K562 (cell line): ENCODE results near the gene FOLR2. TPM values are rescaled to one million over a fixed set of nuclear protein-coding genes. Genes with fewer than 3 reads are reported as not detected.

ENCODE experiments used
- ATAC-seq: fragments of 200-7000 bp; cut with Tn5 transposase; 3 replicates; pipeline ENCODE4 v1.9.1; 2020; ENCODE audit warnings: moderate library complexity
- BruUV-seq: library from RNA; stranded (reverse); fragments of 400-500 nt; replicated peaks from 2 replicates; lab custom pipeline; 2021; lab: Mats Ljungman, UMichigan
- CTCF ChIA-PET: fragments of 300-600 bp; formaldehyde crosslinking; extraction: SDS; loops from one replicate; lab custom pipeline; 2021; ENCODE audit warnings: low intra/inter-chr PET ratio; lab: Yijun Ruan, JAX
- POLR2A ChIA-PET: fragments of 300-600, 350-650 bp; sonication (Branson Sonifier 250); formaldehyde crosslinking; extraction: SDS; loops from one replicate; lab custom pipeline; 2021; ENCODE audit warnings: antibody characterized with exemption, inconsistent platforms; lab: Yijun Ruan, JAX
- DNase-seq, 4 experiments: peaks; one replicate each; pipeline versions ENCODE4 v3.0.0 to v3.0.0-alpha.2; 2011 to 2018; ENCODE audit warnings: low spot score in 3 of 4, mixed read lengths in 3 of 4; ENCODE audit errors: extremely low read depth in 1 of 4
- FAIRE-seq: peaks from 2 replicates; lab custom pipeline; 2011; peaks lifted over from hg19 to GRCh38; lab: Jason Lieb, UNC
- H2AFZ ChIP-seq: 2 replicates; pipeline ENCODE4 v1.6.0; 2011; ENCODE audit warnings: low read depth, low read length, control low read depth, inconsistent platforms
- H3K27ac ChIP-seq: fragments of 200-600 bp; 3 replicates; pipeline ENCODE4 v1.8.0; 2011; ENCODE audit warnings: low read depth, mild to moderate bottlenecking, control low read depth, inconsistent platforms, low read length, moderate library complexity, mixed read lengths; ENCODE audit errors: extremely low read depth
- H3K27me3 ChIP-seq, 2 experiments: fragments of 300-600 bp in 1 of 2; 2 replicates in 1 of 2; 3 replicates in 1 of 2; pipeline versions ENCODE4 v1.6.0 to v1.8.0; 2011; ENCODE audit warnings: inconsistent platforms in 2 of 2, low read length in 2 of 2, mild to moderate bottlenecking in 1 of 2, mixed read lengths in 1 of 2, moderate library complexity in 1 of 2; ENCODE audit not compliant: control insufficient read depth in 2 of 2, insufficient read depth in 2 of 2
- H3K36me3 ChIP-seq: fragments of 300-600 bp; 3 replicates; pipeline ENCODE4 v1.8.0; 2011; ENCODE audit warnings: mild to moderate bottlenecking, low read length, inconsistent platforms; ENCODE audit not compliant: control insufficient read depth, insufficient read depth
- H3K4me1 ChIP-seq, 2 experiments: fragments of 200-600 bp in 1 of 2; replicated peaks in 1 of 2; 2 replicates in 1 of 2; 3 replicates in 1 of 2; pipeline versions ENCODE4 v1.5.1 to v1.8.0; 2011; ENCODE audit warnings: inconsistent platforms in 2 of 2, low read length in 2 of 2, mild to moderate bottlenecking in 1 of 2, mixed read lengths in 1 of 2, moderate library complexity in 1 of 2; ENCODE audit not compliant: control insufficient read depth in 2 of 2, insufficient read depth in 2 of 2
- H3K4me2 ChIP-seq: 2 replicates; pipeline ENCODE4 v1.6.1; 2011; ENCODE audit warnings: low read length, control low read depth, inconsistent platforms, mixed read lengths; ENCODE audit not compliant: insufficient read depth
- H3K4me3 ChIP-seq: fragments of 200-600 bp; sonication (generic), shearing (Covaris generic); 2 replicates; pipeline ENCODE4 v1.5.1; 2016; ENCODE audit warnings: control low read depth, inconsistent platforms
- H3K79me2 ChIP-seq: fragments of 200-600 bp; 3 replicates; pipeline ENCODE4 v1.8.0; 2011; ENCODE audit warnings: low read length, inconsistent platforms; ENCODE audit not compliant: control insufficient read depth, insufficient read depth
- H3K9ac ChIP-seq, 2 experiments: 2 replicates each; pipeline versions ENCODE4 v1.6.0 to v1.6.1; 2011; ENCODE audit warnings: low read depth in 2 of 2, low read length in 2 of 2, control low read depth in 1 of 2, inconsistent platforms in 1 of 2, mild to moderate bottlenecking in 1 of 2, mixed read lengths in 1 of 2; ENCODE audit not compliant: insufficient read depth in 1 of 2
- H3K9me1 ChIP-seq: one replicate; pipeline ENCODE4 v1.6.0; 2011; ENCODE audit warnings: inconsistent platforms, mild to moderate bottlenecking, low read length, moderate library complexity; ENCODE audit not compliant: control insufficient read depth, insufficient read depth
- H3K9me3 ChIP-seq: replicated peaks from 2 replicates; pipeline ENCODE4 v1.5.1; 2011; ENCODE audit warnings: low read depth, low read length, inconsistent platforms; ENCODE audit not compliant: control insufficient read depth, insufficient read depth
- H4K20me1 ChIP-seq: replicated peaks from 2 replicates; pipeline ENCODE4 v1.6.1; 2011; ENCODE audit warnings: low read length, inconsistent platforms, mixed read lengths; ENCODE audit not compliant: control insufficient read depth, insufficient read depth
- AFF1 ChIP-seq, 2 experiments: fragments of 450-650 bp; IDR thresholded peaks; 2 replicates each; pipeline ENCODE4 v1.6.1; 2018; ENCODE audit warnings: mild to moderate bottlenecking in 2 of 2, low read depth in 1 of 2; ENCODE audit not compliant: partially characterized antibody in 2 of 2
- ATF2 ChIP-seq: sonication (generic); formaldehyde crosslinking; IDR thresholded peaks from 2 replicates; pipeline ENCODE4 v1.8.1; 2022; ENCODE audit warnings: missing genetic modification reagents
- BRCA1 ChIP-seq, 2 experiments: fragments of 450-650 bp in 1 of 2; sonication (generic) in 1 of 2; formaldehyde crosslinking in 1 of 2; IDR thresholded peaks; 2 replicates each; pipeline versions ENCODE4 v1.5.0 to v1.6.1; 2017 to 2020; ENCODE audit warnings: mild to moderate bottlenecking in 1 of 2, missing genetic modification reagents in 1 of 2
- CEBPG ChIP-seq, 3 experiments: fragments of 200-800 bp in 1 of 3; sonication (Bioruptor generic) in 1 of 3; sonication (generic) in 1 of 3; formaldehyde crosslinking in 1 of 3; IDR thresholded peaks in 2 of 3; conservative IDR thresholded peaks in 1 of 3; 2 replicates each; pipeline versions ENCODE4 v1.6.1 to v1.8.0; 2016 to 2022; ENCODE audit warnings: missing compliant biosample characterization in 2 of 3, missing genetic modification characterization in 2 of 3, mild to moderate bottlenecking in 1 of 3, missing genetic modification reagents in 1 of 3
- FIP1L1 ChIP-seq: fragments of 200-400 bp; formaldehyde crosslinking; IDR thresholded peaks from 2 replicates; pipeline ENCODE4 v1.6.1; 2018; ENCODE audit warnings: mild to moderate bottlenecking, low read depth, low read length; ENCODE audit not compliant: poor library complexity, severe bottlenecking
- FUS ChIP-seq: fragments of 200-400 bp; formaldehyde crosslinking; optimal IDR thresholded peaks from 2 replicates; pipeline ENCODE3; 2017; ENCODE audit warnings: low read depth, low read length
- HIVEP1 ChIP-seq: fragments of 250-450 bp; sonication (Bioruptor Pico); IDR thresholded peaks from 2 replicates; pipeline ENCODE4 v1.4.0; 2020; ENCODE audit warnings: mild to moderate bottlenecking
- RERE ChIP-seq: sonication (generic); formaldehyde crosslinking; IDR thresholded peaks from 2 replicates; pipeline ENCODE4 v1.8.0; 2023; ENCODE audit warnings: missing genetic modification reagents, mild to moderate bottlenecking, borderline replicate concordance
- ZNF217 ChIP-seq: sonication (generic); formaldehyde crosslinking; IDR thresholded peaks from 2 replicates; pipeline ENCODE4 v1.8.0; 2022; ENCODE audit warnings: mild to moderate bottlenecking, missing genetic modification reagents
- WGBS: fragments of 100-300 bp; shearing (Covaris generic); methylation state at CpG from one replicate; pipeline ENCODE4 v1.1.6; 2016; ENCODE audit warnings: low coverage, mixed read lengths; ENCODE audit not compliant: insufficient coverage; ENCODE audit errors: missing lambda C conversion rate; 5-methylcytosine and 5-hydroxymethylcytosine counted together
- in situ Hi-C: fragments of 300-500 bp; cut with MboI; formaldehyde crosslinking; loops from 4 replicates; pipeline ENCODE4 v1.15.0; 2018; ENCODE audit warnings: inconsistent platforms, mixed read lengths
- intact Hi-C: fragments of 100-400 bp; cut with micrococcal nuclease; formaldehyde crosslinking; loops from 2 replicates; pipeline ENCODE4 v1.14.2; 2022
- polyA plus RNA-seq, 8 experiments: library from polyadenylated mRNA; depleted of rRNA in 4 of 8; stranded (reverse) in 5 of 8; unstranded in 3 of 8; fragments of >200 nt; fragmentation: Nextera tagmentation in 2 of 8; fragmentation: Illumina TruSeq in 1 of 8; extraction: Ambion mirVana in 2 of 8; extraction: Trizol in 1 of 8; gene quantifications; 2 replicates each; pipeline versions ENCODE4 v1.2.1 to v1.2.3, GENCODE V29; 2011 to 2014; ENCODE audit warnings: inconsistent platforms in 1 of 8, missing spikeins in 1 of 8
- total RNA-seq, 7 experiments: library from RNA; depleted of rRNA in 6 of 7; stranded (reverse); fragments of >200 nt in 6 of 7; fragmentation: Illumina TruSeq in 2 of 7; extraction: Trizol in 2 of 7; gene quantifications; 2 replicates each; pipeline versions ENCODE4 v1.2.1 to v1.2.3, GENCODE V29; 2011 to 2021; ENCODE audit warnings: low replicate concordance in 1 of 7

The FOLR2 gene
- total and polyA plus RNA-seq, 9 of the 15 experiments (the other 6 are each of a cell fraction or from before 2014, with no cell fraction given): 0.27 TPM; not detected in 8

GRCh38 chr11:72253392-72253791, 36.8 kb downstream of the FOLR2 start:
- BruUV-seq: no TSS peak
- in situ Hi-C loops: no loop called here
- no peak for TF ChIP-seq HIVEP1 (CRISPR knock-in tag)
- TF ChIP-seq ATF2 (CRISPR knock-in tag): no peak
- no peak for TF ChIP-seq ZNF217 (CRISPR knock-in tag)
- no peak for TF ChIP-seq BRCA1 (IDR thresholded peaks at IDR 0.05)
- TF ChIP-seq BRCA1 (CRISPR knock-in tag; IDR thresholded peaks at IDR 0.05): no peak
- TF ChIP-seq FUS: no peak
- no peak for TF ChIP-seq FIP1L1
- no peak for TF ChIP-seq AFF1 (IDR thresholded peaks at IDR 0.05; ENCODE audit: low read depth in 1 of 2, partially characterized antibody in 2 of 2)
- no peak for TF ChIP-seq CEBPG (CRISPR knock-in tag; IDR thresholded peaks at IDR 0.05)
- no peak for TF ChIP-seq CEBPG (tag; conservative IDR thresholded peaks at IDR 0.05 in 1 of 2, IDR thresholded peaks at IDR 0.05 in 1 of 2)
- TF ChIP-seq RERE (CRISPR knock-in tag): no peak

More at GRCh38 chr11:72253392-72253791, 36.8 kb downstream of the FOLR2 start:
- ChIA-PET POLR2A (interaction anchor here (0.7 kb wide), 1 partner anchor 255 kb away, joined by 3 read pairs; no protein-coding TSS in a partner anchor), CTCF (no interaction called here)
- Histone ChIP-seq H3K36me3 (no peaks in the 10 kb centered on the region), H3K4me2 (no peak overlapping the region), H3K4me3 (no peak overlapping the region), H2AFZ (no peak overlapping the region), H3K9me3 (0 out of 2 replicates have a peak, but pooled peaks cover 4% of the 10 kb centered on the region), H3K27ac (no peak overlapping the region), H3K9me1 (no peaks in the 10 kb centered on the region), H3K27me3 (peaks cover 12 to 45% of the 10 kb centered on the region in 2 experiments; a peak in 4 of 5 replicates), H4K20me1 (no peaks in the 10 kb centered on the region; the same call in 1 of the 2 replicates), H3K4me1 (peaks cover 0 to 5% of the 10 kb centered on the region in 2 experiments; a peak in 1 of 5 replicates), H3K79me2 (no peaks in the 10 kb centered on the region), H3K9ac (no peak overlapping the region)
- intact Hi-C loops: no loop called here
- no peak for ATAC-seq
- no peak for DNase-seq
- no peak for FAIRE-seq
- WGBS: 2% methylated on average over 3 of the region's 3 CpGs
